ENCODE data around the gene SRGAP3.

DNA sequence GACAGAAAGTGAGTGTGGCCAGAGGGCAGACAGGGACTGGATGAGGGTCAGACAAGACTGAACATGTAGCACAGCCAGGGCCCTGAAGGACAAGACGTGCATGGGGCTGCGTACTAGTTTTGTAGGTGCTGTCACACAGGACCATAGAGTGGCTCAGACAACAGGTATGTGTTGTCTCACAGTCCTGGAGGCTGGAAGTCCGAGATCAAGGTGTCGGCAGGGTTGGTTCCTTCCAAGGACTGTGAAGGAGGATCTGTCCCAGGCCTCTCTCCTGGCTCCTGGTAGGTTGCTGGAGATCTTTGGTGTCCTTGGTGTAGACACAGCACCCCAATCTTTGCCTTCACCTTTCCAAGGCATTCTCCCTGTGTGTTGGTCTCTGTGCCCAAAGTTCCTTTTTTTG, 136.4 kb downstream of the SRGAP3 start:
- no peak for TF ChIP-seq POLR2A (IDR thresholded peaks at IDR 0.05)
- TF ChIP-seq, protein P1, sequence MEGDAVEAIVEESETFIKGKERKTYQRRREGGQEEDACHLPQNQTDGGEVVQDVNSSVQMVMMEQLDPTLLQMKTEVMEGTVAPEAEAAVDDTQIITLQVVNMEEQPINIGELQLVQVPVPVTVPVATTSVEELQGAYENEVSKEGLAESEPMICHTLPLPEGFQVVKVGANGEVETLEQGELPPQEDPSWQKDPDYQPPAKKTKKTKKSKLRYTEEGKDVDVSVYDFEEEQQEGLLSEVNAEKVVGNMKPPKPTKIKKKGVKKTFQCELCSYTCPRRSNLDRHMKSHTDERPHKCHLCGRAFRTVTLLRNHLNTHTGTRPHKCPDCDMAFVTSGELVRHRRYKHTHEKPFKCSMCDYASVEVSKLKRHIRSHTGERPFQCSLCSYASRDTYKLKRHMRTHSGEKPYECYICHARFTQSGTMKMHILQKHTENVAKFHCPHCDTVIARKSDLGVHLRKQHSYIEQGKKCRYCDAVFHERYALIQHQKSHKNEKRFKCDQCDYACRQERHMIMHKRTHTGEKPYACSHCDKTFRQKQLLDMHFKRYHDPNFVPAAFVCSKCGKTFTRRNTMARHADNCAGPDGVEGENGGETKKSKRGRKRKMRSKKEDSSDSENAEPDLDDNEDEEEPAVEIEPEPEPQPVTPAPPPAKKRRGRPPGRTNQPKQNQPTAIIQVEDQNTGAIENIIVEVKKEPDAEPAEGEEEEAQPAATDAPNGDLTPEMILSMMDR (IDR thresholded peaks at IDR 0.05) = no peak
- no peak for TF ChIP-seq EP300 (IDR thresholded peaks at IDR 0.05)
